Mesendoderm (in vitro differentiated cells): ENCODE measurements around the gene EML4.

ENCODE experiments used
- DNase-seq: peaks from one replicate; pipeline ENCODE4 v3.0.0; 2013
- H2AK5ac ChIP-seq: 2 replicates; pipeline ENCODE4 v1.6.1; 2013; ENCODE audit warnings: low read length, inconsistent platforms
- H2BK120ac ChIP-seq: 2 replicates; pipeline ENCODE4 v1.6.1; 2013; ENCODE audit warnings: low read depth, mild to moderate bottlenecking, low read length, moderate library complexity, mixed read lengths
- H2BK15ac ChIP-seq: replicated peaks from 2 replicates; pipeline ENCODE4 v1.6.1; 2013; ENCODE audit warnings: low read depth, mild to moderate bottlenecking, moderate library complexity
- H2BK5ac ChIP-seq: 2 replicates; pipeline ENCODE4 v1.6.1; 2013; ENCODE audit warnings: low read length, inconsistent platforms
- H3K18ac ChIP-seq: 2 replicates; pipeline ENCODE4 v1.6.1; 2013; ENCODE audit warnings: mild to moderate bottlenecking, low read length, mixed read lengths
- H3K23ac ChIP-seq: one replicate; pipeline ENCODE4 v1.6.1; 2013; ENCODE audit warnings: low read length
- H3K27ac ChIP-seq: 2 replicates; pipeline ENCODE4 v1.5.1; 2013; ENCODE audit warnings: low read depth, mild to moderate bottlenecking, inconsistent platforms, low read length, moderate library complexity
- H3K27me3 ChIP-seq: 2 replicates; pipeline ENCODE4 v1.6.1; 2013; ENCODE audit warnings: low read length, control low read depth, mild to moderate bottlenecking, inconsistent platforms; ENCODE audit not compliant: insufficient read depth, poor library complexity
- H3K36me3 ChIP-seq: 2 replicates; pipeline ENCODE4 v1.6.1; 2013; ENCODE audit warnings: low read length, inconsistent platforms; ENCODE audit not compliant: control insufficient read depth, insufficient read depth
- H3K4ac ChIP-seq: one replicate; pipeline ENCODE4 v1.6.1; 2013; ENCODE audit warnings: low read depth, mild to moderate bottlenecking, low read length, moderate library complexity
- H3K4me1 ChIP-seq: 2 replicates; pipeline ENCODE4 v1.6.1; 2013; ENCODE audit warnings: low read depth, low read length, inconsistent platforms; ENCODE audit not compliant: control insufficient read depth
- H3K4me2 ChIP-seq: 2 replicates; pipeline ENCODE4 v1.6.1; 2013; ENCODE audit warnings: low read length
- H3K4me3 ChIP-seq: 2 replicates; pipeline ENCODE4 v1.5.1; 2013; ENCODE audit warnings: mild to moderate bottlenecking, low read length
- H3K56ac ChIP-seq: one replicate; pipeline ENCODE4 v1.6.1; 2013; ENCODE audit warnings: low read length
- H3K79me1 ChIP-seq: 2 replicates; pipeline ENCODE4 v1.6.1; 2013; ENCODE audit warnings: low read length, inconsistent platforms
- H3K79me2 ChIP-seq: 2 replicates; pipeline ENCODE4 v1.6.1; 2013; ENCODE audit warnings: mild to moderate bottlenecking, low read length; ENCODE audit not compliant: control insufficient read depth, insufficient read depth
- H3K9ac ChIP-seq: 2 replicates; pipeline ENCODE4 v1.6.1; 2013; ENCODE audit warnings: low read length, inconsistent platforms
- H4K5ac ChIP-seq: one replicate; pipeline ENCODE4 v1.6.1; 2013; ENCODE audit warnings: low read length
- H4K8ac ChIP-seq: one replicate; pipeline ENCODE4 v1.6.1; 2013; ENCODE audit warnings: low read depth, mild to moderate bottlenecking, control low read depth, low read length, moderate library complexity
- WGBS: extraction: QIAGEN DNeasy Blood & Tissue Kit; methylation state at CpG from one replicate; pipeline ENCODE4 v1.1.7; 2013; ENCODE audit warnings: low lambda C conversion rate, missing lambda C conversion rate; ENCODE audit not compliant: insufficient coverage; ENCODE audit errors: extremely low coverage; 5-methylcytosine and 5-hydroxymethylcytosine counted together

The EML4 gene

DNA sequence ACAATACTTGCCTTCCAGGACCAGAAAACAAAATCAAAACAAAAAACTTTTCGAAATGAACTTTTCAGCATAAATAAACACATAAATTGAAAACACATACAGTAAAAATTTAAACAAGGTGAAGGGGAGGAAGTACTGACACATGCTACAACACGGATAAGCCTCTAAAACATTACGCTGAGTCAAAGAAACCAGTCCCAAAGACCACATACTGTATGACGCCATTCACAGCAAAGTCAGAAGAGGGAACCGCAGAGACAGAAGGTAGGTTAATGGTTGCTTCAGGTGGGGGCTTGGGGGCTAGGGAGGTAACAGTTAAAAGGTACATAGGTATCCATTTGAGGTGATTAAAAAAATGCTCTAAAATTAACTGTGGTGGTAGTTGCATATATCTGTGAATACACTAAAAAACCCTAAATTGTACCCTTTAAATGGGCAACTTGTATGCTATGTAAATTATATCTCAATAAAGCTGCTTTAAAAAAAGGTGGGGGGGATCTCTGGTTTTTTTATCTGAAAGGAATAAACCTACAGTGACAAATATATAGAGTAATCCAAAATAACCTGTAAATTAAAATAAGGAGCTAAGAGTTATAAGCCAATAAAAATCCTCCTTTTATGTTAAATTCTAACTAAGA, 184.8 kb downstream of the EML4 start:
- Histone ChIP-seq H3K79me2 (peaks cover 44% of the 10 kb centered on the region), H4K5ac (no peak overlapping the region), H3K27me3 (no peaks in the 10 kb centered on the region), H3K4me1 (no peaks in the 10 kb centered on the region), H2BK15ac (no peak overlapping the region), H2AK5ac (no peak overlapping the region), H3K23ac (no peak overlapping the region), H3K27ac (no peak overlapping the region), H3K56ac (no peak overlapping the region), H4K8ac (no peak overlapping the region), H3K18ac (no peak overlapping the region), H3K4me3 (no peak overlapping the region), H3K4ac (no peak overlapping the region), H2BK5ac (no peak overlapping the region), H2BK120ac (no peak overlapping the region), H3K79me1 (peaks cover 18% of the 10 kb centered on the region), H3K9ac (no peak overlapping the region), H3K4me2 (no peak overlapping the region), H3K36me3 (peaks cover 3% of the 10 kb centered on the region)
- no CpG with 5 or more reads among the region's 5 CpGs for WGBS
- peak; percentile 16 for DNase-seq

DNA sequence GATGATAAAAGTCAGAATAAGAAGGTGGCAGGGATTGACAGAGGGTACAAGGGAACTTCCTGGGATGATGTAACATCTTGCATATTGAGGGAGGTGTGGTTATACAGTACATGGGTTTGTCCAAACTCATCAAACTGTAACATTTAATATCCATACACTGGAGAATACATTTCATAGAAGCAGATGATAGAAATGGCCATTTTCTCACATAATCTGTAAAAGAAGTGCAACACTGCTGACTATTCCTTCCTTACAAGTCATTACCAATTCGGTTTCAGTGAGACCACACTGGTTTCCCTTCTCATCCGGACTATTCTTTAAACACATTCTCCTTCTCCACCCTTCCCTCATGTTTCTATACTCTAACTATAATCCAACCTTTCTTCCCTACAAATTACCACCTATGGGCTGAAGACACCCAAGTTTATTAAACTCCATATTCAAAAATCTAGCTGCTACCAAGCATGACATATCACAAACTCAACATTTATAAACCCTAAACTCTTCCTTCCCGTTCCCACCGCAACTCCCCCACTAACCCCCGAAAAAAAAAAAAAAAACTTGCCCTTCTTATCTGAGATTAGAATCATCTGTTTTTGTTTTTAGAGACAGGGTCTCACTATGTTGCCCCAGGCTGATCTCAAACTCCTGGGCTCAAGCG, 190.3 kb downstream of the EML4 start:
- Histone ChIP-seq H3K4me1 (peaks cover 7% of the 10 kb centered on the region), H4K5ac (no peak overlapping the region), H3K4me2 (peak overlapping the region; percentile 77), H3K36me3 (no peaks in the 10 kb centered on the region), H2BK120ac (no peak overlapping the region), H4K8ac (no peak overlapping the region), H3K27ac (no peak overlapping the region), H2BK15ac (no peak overlapping the region), H3K23ac (no peak overlapping the region), H2AK5ac (no peak overlapping the region), H3K4me3 (no peak overlapping the region), H3K4ac (no peak overlapping the region), H2BK5ac (no peak overlapping the region), H3K18ac (no peak overlapping the region), H3K79me2 (peaks cover 52% of the 10 kb centered on the region), H3K79me1 (peaks cover 24% of the 10 kb centered on the region), H3K56ac (peak overlapping the region; percentile 97), H3K27me3 (no peaks in the 10 kb centered on the region), H3K9ac (peak overlapping the region; percentile 93)
- 100% methylated on average over 3 of the region's 6 CpGs for WGBS
- no peak for DNase-seq

DNA sequence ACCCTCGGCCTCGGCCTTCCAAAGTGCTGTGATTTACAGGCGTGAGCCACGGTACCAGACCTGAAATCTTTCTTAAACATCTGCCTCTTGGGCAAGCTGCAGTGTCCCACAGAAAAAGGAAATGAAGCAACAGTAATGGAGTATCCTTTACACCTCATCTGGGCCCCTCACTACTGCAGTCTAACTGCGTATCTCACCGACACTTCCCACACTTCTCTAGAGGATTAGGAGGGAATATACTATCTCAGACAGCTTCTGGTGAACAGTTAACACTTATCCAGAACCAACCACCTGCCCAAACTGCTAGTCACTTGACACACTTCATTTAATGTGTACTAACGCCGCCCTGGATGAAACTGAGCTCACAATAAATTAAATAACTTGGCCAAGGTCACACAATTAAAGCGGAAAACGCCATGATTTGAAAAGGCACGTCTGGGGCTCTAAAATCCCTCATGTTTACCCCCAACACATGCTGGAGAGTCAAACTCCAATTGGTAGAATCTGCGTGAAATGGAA, 190.9 kb downstream of the EML4 start:
- H4K5ac ChIP-seq: no peak overlapping the region
- no peak overlapping the region for H2AK5ac ChIP-seq
- H3K4me3 ChIP-seq: peak overlapping the region; percentile 93
- H3K9ac ChIP-seq: peak overlapping the region; percentile 93
- peak; percentile 15 for DNase-seq
- WGBS: no CpG with 5 or more reads among the region's 12 CpGs
- H3K23ac ChIP-seq: no peak overlapping the region
- H3K27ac ChIP-seq: no peak overlapping the region
- no peak overlapping the region for H3K4ac ChIP-seq
- H3K4me1 ChIP-seq: peaks cover 7% of the 10 kb centered on the region
- no peaks in the 10 kb centered on the region for H3K27me3 ChIP-seq
- peak overlapping the region; percentile 97 for H3K56ac ChIP-seq
- H3K79me1 ChIP-seq: peaks cover 23% of the 10 kb centered on the region
- H2BK120ac ChIP-seq: no peak overlapping the region
- H3K4me2 ChIP-seq: peak overlapping the region; percentile 77
- no peak overlapping the region for H2BK15ac ChIP-seq
- no peak overlapping the region for H4K8ac ChIP-seq
- no peaks in the 10 kb centered on the region for H3K36me3 ChIP-seq
- no peak overlapping the region for H2BK5ac ChIP-seq
- H3K18ac ChIP-seq: no peak overlapping the region
- peaks cover 47% of the 10 kb centered on the region for H3K79me2 ChIP-seq

DNA sequence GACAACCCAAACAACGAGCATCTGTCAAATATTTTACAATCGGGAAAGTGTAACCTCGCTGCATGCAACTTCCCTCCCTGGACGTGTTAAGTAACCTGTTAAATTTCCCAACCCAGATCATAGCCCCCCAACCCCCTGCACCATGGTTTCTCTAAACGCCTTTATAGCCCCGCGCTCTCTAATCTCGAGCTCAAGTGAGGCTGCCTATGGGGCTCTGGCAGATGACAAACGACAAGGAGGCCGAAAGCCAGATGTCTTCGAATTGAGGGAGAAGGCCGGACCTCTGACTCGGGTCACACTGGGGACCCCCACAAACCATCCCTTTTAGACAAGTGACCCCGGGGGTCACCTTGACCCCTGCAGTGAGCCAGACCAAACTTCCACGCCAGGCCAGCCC, 191.3 kb downstream of the EML4 start:
- Histone ChIP-seq H3K4me1 (peaks cover 7% of the 10 kb centered on the region), H3K27me3 (no peaks in the 10 kb centered on the region), H3K56ac (peak overlapping the region; percentile 97), H3K4me2 (peak overlapping the region; percentile 77), H2BK5ac (no peak overlapping the region), H2AK5ac (no peak overlapping the region), H3K23ac (no peak overlapping the region), H3K4me3 (peak overlapping the region; percentile 93), H3K36me3 (no peaks in the 10 kb centered on the region), H3K4ac (peak overlapping the region; percentile 46), H3K79me1 (peaks cover 23% of the 10 kb centered on the region), H3K18ac (no peak overlapping the region), H3K79me2 (peaks cover 46% of the 10 kb centered on the region), H2BK15ac (no peak overlapping the region), H3K27ac (no peak overlapping the region), H3K9ac (peak overlapping the region; percentile 93), H2BK120ac (no peak overlapping the region), H4K5ac (no peak overlapping the region), H4K8ac (no peak overlapping the region)
- DNase-seq: peak; percentile 13
- no CpG with 5 or more reads among the region's 15 CpGs for WGBS

DNA sequence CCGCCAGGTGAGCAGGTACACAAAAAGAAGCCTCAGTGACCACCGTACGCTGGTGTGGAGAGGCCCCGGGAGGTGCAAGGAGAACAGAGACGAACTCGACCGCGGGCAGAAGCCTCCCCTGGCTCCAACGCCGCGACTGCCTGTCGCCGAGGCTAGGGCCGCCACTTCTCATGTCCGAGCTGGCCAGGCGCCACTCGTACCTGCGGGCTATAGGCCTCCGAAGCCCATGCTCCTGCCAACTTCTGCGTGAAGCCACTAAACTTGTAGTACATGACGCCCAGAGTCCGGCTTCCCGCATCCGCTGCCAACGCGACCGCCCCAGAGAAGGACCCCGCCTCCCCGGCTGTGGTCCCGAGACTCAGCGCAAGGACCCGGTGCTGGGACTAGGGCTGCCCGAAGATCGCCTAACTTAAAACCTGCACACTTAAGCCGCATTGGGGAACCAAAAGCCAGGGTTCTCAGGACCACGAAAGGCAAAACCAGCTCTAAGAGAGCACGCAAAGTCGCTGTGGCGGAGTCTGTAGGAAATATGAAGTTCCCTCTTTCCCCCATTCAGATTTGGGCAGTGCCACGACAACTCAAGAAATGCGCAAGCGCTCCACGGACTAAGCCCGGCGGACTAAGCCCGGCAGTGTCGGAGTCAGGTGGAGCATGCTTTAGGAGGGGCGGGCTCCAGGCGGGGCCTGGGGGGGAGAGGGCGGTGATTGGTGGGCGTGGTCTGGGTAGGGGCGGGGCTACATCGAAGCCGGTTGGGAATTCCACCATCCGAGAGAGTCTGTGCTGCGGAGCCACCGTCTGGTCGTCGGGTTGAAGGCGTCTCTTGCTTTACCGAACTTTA, 192.0 kb downstream of the EML4 start, which contains the start of gene COX7A2L:
TSS of gene COX7A2L (minus strand) at position 328 of the 838 bp plus-strand sequence. CDS start at position 272, 56 bp downstream.
- Histone ChIP-seq H3K27me3 (no peaks in the 10 kb centered on the region), H4K8ac (no peak within 1 kb of the TSS), H3K79me1 (peaks cover 22% of the 10 kb centered on the region), H2AK5ac (no peak within 1 kb of the TSS), H3K36me3 (no peaks in the 10 kb centered on the region), H2BK15ac (no peak within 1 kb of the TSS), H3K4me3 (peak within 1 kb of the TSS; percentile 93), H3K79me2 (peaks cover 43% of the 10 kb centered on the region), H3K56ac (peak within 1 kb of the TSS; percentile 97), H3K4me2 (peak within 1 kb of the TSS; percentile 87), H3K4ac (peak within 1 kb of the TSS; percentile 46), H3K23ac (no peak within 1 kb of the TSS), H3K18ac (peak within 1 kb of the TSS; percentile 29), H3K27ac (peak within 1 kb of the TSS; percentile 42), H3K4me1 (peaks cover 7% of the 10 kb centered on the region), H2BK120ac (no peak within 1 kb of the TSS), H4K5ac (no peak within 1 kb of the TSS), H3K9ac (peak within 1 kb of the TSS; percentile 93), H2BK5ac (no peak within 1 kb of the TSS)
- peak; percentile 98 for DNase-seq
- WGBS: no CpG with 5 or more reads among the region's 61 CpGs
